ENCODE measurements around the gene APOBEC3A.

Gene APOBEC3A

DNA sequence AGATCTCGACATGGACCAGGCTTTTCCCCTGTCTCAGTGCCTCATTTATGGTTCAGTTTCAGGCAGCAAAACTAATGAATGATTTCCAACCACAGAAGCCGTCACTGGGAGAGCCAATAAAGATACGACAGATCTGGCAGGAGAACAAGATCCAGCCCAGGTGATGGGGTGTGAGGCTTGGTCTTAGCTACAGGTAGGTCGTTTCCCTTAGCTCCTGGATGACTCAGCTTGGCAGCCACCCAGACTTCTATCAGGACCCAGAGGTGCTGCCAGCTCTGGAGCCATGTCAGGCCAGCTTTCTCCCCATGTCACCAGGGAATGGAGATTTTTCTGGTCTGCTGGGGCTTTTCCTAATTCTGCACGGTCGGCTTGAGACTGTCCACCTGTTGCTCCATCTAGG is 36.3 kb upstream of the APOBEC3A start:
- H4K8ac ChIP-seq (ENCODE audit: low read depth, low read length), result no peak overlapping the region
- no peak overlapping the region for H3K27ac ChIP-seq (ENCODE audit: low read depth, low read length)
- no peaks in the 10 kb centered on the region for H3K79me2 ChIP-seq (ENCODE audit: control insufficient read depth, insufficient read depth, low read length, poor library complexity)
- no peak overlapping the region for H3K4me3 ChIP-seq (ENCODE audit: low read depth, low read length)
- no peak overlapping the region for H2BK120ac ChIP-seq (ENCODE audit: insufficient read depth, low read length, poor library complexity)
- no peak overlapping the region for H3K14ac ChIP-seq (ENCODE audit: low read length)
- H2BK12ac ChIP-seq (ENCODE audit: low read length), result no peak overlapping the region
- no peak overlapping the region for H4K91ac ChIP-seq (ENCODE audit: low read depth, low read length)
- H3K4me2 ChIP-seq (ENCODE audit: low read length), result no peak overlapping the region
- H3K4me1 ChIP-seq (ENCODE audit: control insufficient read depth in 1 of 2, insufficient read depth in 2 of 2, low read length in 2 of 2), result no peaks in the 10 kb centered on the region
- H3K9me3 ChIP-seq (ENCODE audit: insufficient read depth, low read depth, low read length), result peaks cover 2% of the 10 kb centered on the region
- no peaks in the 10 kb centered on the region for H3K36me3 ChIP-seq (ENCODE audit: control insufficient read depth in 1 of 2, insufficient read depth in 2 of 2, low read length in 2 of 2)
- no peaks in the 10 kb centered on the region for H3K27me3 ChIP-seq (ENCODE audit: insufficient read depth, low read length)
- H4K12ac ChIP-seq (ENCODE audit: low read depth, low read length), result no peak overlapping the region
- no peak overlapping the region for H3K4ac ChIP-seq (ENCODE audit: low read depth, low read length)
- no peak overlapping the region for H3K23ac ChIP-seq (ENCODE audit: low read length)
- no peak overlapping the region for H3K18ac ChIP-seq (ENCODE audit: low read length)
- WGBS (ENCODE audit: extremely low coverage, insufficient coverage, insufficient read length), result no CpG with 5 or more reads among the region's 6 CpGs
- no peaks in the 10 kb centered on the region for H3K79me1 ChIP-seq (ENCODE audit: low read length)
- no peak overlapping the region for H2AK5ac ChIP-seq (ENCODE audit: low read length)
- DNase-seq, result no peak
- no peak overlapping the region for H2BK5ac ChIP-seq (ENCODE audit: low read depth, low read length, poor library complexity)
- H3K9ac ChIP-seq (ENCODE audit: low read length), result no peak overlapping the region
- H2AFZ ChIP-seq (ENCODE audit: insufficient read depth, low read length, poor library complexity), result no peak overlapping the region

GRCh38 chr22:38921806-38922205 is 35.6 kb upstream of the APOBEC3A start:
- no CpG with 5 or more reads among the region's 4 CpGs for WGBS (ENCODE audit: extremely low coverage, insufficient coverage, insufficient read length)
- no peak for DNase-seq

DNA sequence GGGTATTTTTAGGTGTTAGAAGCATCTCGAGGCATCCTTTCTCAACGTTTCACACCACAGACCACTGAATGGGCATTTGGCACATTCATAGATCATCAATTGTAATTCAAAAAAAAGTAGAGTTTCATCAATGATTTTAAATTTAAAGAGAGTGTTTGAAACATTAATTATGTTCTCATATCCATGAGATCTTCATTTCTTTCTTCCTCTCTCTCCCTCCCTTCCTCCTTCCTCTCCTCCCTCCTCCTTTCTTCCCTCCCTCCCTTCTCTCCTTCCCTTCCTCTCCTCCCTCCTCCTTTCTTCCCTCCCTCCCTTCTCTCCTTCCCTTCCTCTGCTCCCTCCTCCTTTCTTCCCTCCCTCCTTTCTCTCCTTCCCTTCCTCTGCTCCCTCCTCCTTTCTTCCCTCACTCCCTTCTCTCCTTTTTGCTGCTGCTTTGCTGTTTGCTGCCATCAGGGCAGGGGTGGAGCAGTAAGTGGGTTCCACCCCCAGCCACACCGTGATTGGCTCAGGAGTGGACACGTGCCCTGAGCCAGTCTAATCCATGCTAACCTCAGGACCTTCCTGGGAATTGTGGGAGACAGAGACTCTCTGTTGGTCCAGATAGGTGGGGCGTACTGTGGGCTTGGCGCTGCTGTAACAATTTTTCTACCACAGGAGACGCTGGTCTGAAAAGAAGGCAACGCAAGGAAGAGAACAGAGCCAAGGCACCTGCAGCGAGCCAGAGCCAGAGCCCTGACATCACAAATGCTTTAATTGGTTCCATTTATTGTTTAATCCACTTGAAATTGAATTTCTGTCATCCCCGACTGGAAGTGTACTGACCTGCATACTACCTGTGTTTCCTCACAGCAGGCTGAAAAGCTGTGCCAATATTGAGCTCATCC is 33.7 kb upstream of the APOBEC3A start:
- H2AFZ ChIP-seq (ENCODE audit: insufficient read depth, low read length, poor library complexity), result no peak overlapping the region
- H3K27ac ChIP-seq (ENCODE audit: low read depth, low read length), result no peak overlapping the region
- H3K36me3 ChIP-seq (ENCODE audit: control insufficient read depth in 1 of 2, insufficient read depth in 2 of 2, low read length in 2 of 2), result no peaks in the 10 kb centered on the region
- H3K79me1 ChIP-seq (ENCODE audit: low read length), result no peaks in the 10 kb centered on the region
- H2BK12ac ChIP-seq (ENCODE audit: low read length), result no peak overlapping the region
- peaks cover 2% of the 10 kb centered on the region for H3K9me3 ChIP-seq (ENCODE audit: insufficient read depth, low read depth, low read length)
- H2BK120ac ChIP-seq (ENCODE audit: insufficient read depth, low read length, poor library complexity), result no peak overlapping the region
- H3K4me3 ChIP-seq (ENCODE audit: low read depth, low read length), result no peak overlapping the region
- H4K8ac ChIP-seq (ENCODE audit: low read depth, low read length), result no peak overlapping the region
- H3K9ac ChIP-seq (ENCODE audit: low read length), result no peak overlapping the region
- WGBS (ENCODE audit: extremely low coverage, insufficient coverage, insufficient read length), result no CpG with 5 or more reads among the region's 10 CpGs
- H2AK5ac ChIP-seq (ENCODE audit: low read length), result no peak overlapping the region
- H2BK5ac ChIP-seq (ENCODE audit: low read depth, low read length, poor library complexity), result no peak overlapping the region
- H3K14ac ChIP-seq (ENCODE audit: low read length), result no peak overlapping the region
- H4K12ac ChIP-seq (ENCODE audit: low read depth, low read length), result no peak overlapping the region
- H3K27me3 ChIP-seq (ENCODE audit: insufficient read depth, low read length), result no peaks in the 10 kb centered on the region
- H3K79me2 ChIP-seq (ENCODE audit: control insufficient read depth, insufficient read depth, low read length, poor library complexity), result no peaks in the 10 kb centered on the region
- no peak overlapping the region for H3K4ac ChIP-seq (ENCODE audit: low read depth, low read length)
- no peaks in the 10 kb centered on the region for H3K4me1 ChIP-seq (ENCODE audit: control insufficient read depth in 1 of 2, insufficient read depth in 2 of 2, low read length in 2 of 2)
- no peak overlapping the region for H3K18ac ChIP-seq (ENCODE audit: low read length)
- H4K91ac ChIP-seq (ENCODE audit: low read depth, low read length), result no peak overlapping the region
- no peak overlapping the region for H3K4me2 ChIP-seq (ENCODE audit: low read length)
- DNase-seq, result no peak
- no peak overlapping the region for H3K23ac ChIP-seq (ENCODE audit: low read length)

More at GRCh38 chr22:38921806-38922205, 35.6 kb upstream of the APOBEC3A start:
- H2BK5ac ChIP-seq (ENCODE audit: low read depth, low read length, poor library complexity), result no peak overlapping the region
- H3K9ac ChIP-seq (ENCODE audit: low read length), result no peak overlapping the region
- no peaks in the 10 kb centered on the region for H3K79me1 ChIP-seq (ENCODE audit: low read length)
- no peaks in the 10 kb centered on the region for H3K27me3 ChIP-seq (ENCODE audit: insufficient read depth, low read length)
- no peak overlapping the region for H3K4me2 ChIP-seq (ENCODE audit: low read length)
- H2AK5ac ChIP-seq (ENCODE audit: low read length), result no peak overlapping the region
- H3K4ac ChIP-seq (ENCODE audit: low read depth, low read length), result no peak overlapping the region
- H3K4me1 ChIP-seq (ENCODE audit: control insufficient read depth in 1 of 2, insufficient read depth in 2 of 2, low read length in 2 of 2), result no peaks in the 10 kb centered on the region
- H3K36me3 ChIP-seq (ENCODE audit: control insufficient read depth in 1 of 2, insufficient read depth in 2 of 2, low read length in 2 of 2), result no peaks in the 10 kb centered on the region
- H3K23ac ChIP-seq (ENCODE audit: low read length), result no peak overlapping the region
- no peak overlapping the region for H3K27ac ChIP-seq (ENCODE audit: low read depth, low read length)
- H3K79me2 ChIP-seq (ENCODE audit: control insufficient read depth, insufficient read depth, low read length, poor library complexity), result no peaks in the 10 kb centered on the region
- no peak overlapping the region for H2AFZ ChIP-seq (ENCODE audit: insufficient read depth, low read length, poor library complexity)
- peaks cover 2% of the 10 kb centered on the region for H3K9me3 ChIP-seq (ENCODE audit: insufficient read depth, low read depth, low read length)
- no peak overlapping the region for H2BK120ac ChIP-seq (ENCODE audit: insufficient read depth, low read length, poor library complexity)
- no peak overlapping the region for H2BK12ac ChIP-seq (ENCODE audit: low read length)
- H3K4me3 ChIP-seq (ENCODE audit: low read depth, low read length), result no peak overlapping the region
- H4K8ac ChIP-seq (ENCODE audit: low read depth, low read length), result no peak overlapping the region
- H3K14ac ChIP-seq (ENCODE audit: low read length), result no peak overlapping the region
- H4K12ac ChIP-seq (ENCODE audit: low read depth, low read length), result no peak overlapping the region
- H3K18ac ChIP-seq (ENCODE audit: low read length), result no peak overlapping the region
- no peak overlapping the region for H4K91ac ChIP-seq (ENCODE audit: low read depth, low read length)

DNA sequence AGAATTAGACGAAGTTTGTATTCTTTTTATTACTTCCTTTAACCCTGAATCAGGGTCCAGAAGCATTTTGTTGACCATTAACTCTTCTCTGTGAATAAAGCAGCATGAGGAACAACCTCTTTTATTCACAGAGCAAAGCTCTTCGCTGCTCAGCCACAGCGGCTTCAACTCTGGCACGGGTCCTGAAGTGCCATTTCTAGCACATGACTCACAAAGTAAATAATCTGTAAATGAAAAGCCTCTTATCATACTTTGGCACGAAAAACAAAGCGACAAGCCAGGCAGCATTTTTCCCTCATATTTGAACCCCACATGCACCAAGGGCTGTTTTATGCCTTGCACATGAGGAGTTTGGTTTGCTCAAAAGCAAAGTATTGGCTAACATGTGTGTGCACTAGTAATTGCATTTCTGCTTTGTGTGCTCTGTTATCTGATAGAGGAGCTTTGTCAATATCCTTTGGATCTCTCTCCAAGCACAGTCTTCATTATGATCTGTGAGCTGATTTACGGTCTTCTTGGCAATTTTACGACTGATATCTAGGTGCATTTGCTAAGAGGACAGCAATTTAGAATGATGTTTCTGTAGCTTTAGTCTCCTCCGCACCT is 33.0 kb upstream of the APOBEC3A start:
- no peaks in the 10 kb centered on the region for H3K36me3 ChIP-seq (ENCODE audit: control insufficient read depth in 1 of 2, insufficient read depth in 2 of 2, low read length in 2 of 2)
- H2BK5ac ChIP-seq (ENCODE audit: low read depth, low read length, poor library complexity), result no peak overlapping the region
- no peak overlapping the region for H3K27ac ChIP-seq (ENCODE audit: low read depth, low read length)
- no peak overlapping the region for H3K4me3 ChIP-seq (ENCODE audit: low read depth, low read length)
- no CpG with 5 or more reads among the region's 9 CpGs for WGBS (ENCODE audit: extremely low coverage, insufficient coverage, insufficient read length)
- no peak overlapping the region for H3K23ac ChIP-seq (ENCODE audit: low read length)
- H4K12ac ChIP-seq (ENCODE audit: low read depth, low read length), result no peak overlapping the region
- H3K9ac ChIP-seq (ENCODE audit: low read length), result no peak overlapping the region
- no peak overlapping the region for H2BK120ac ChIP-seq (ENCODE audit: insufficient read depth, low read length, poor library complexity)
- no peak overlapping the region for H3K18ac ChIP-seq (ENCODE audit: low read length)
- H4K91ac ChIP-seq (ENCODE audit: low read depth, low read length), result no peak overlapping the region
- H3K4ac ChIP-seq (ENCODE audit: low read depth, low read length), result no peak overlapping the region
- H3K79me1 ChIP-seq (ENCODE audit: low read length), result no peaks in the 10 kb centered on the region
- no peaks in the 10 kb centered on the region for H3K27me3 ChIP-seq (ENCODE audit: insufficient read depth, low read length)
- H3K4me1 ChIP-seq (ENCODE audit: control insufficient read depth in 1 of 2, insufficient read depth in 2 of 2, low read length in 2 of 2), result no peaks in the 10 kb centered on the region
- no peak overlapping the region for H3K14ac ChIP-seq (ENCODE audit: low read length)
- H4K8ac ChIP-seq (ENCODE audit: low read depth, low read length), result no peak overlapping the region
- DNase-seq, result peak; percentile 57 to 65
- H3K9me3 ChIP-seq (ENCODE audit: insufficient read depth, low read depth, low read length), result peaks cover 2% of the 10 kb centered on the region
- no peak overlapping the region for H3K4me2 ChIP-seq (ENCODE audit: low read length)
- no peak overlapping the region for H2AK5ac ChIP-seq (ENCODE audit: low read length)
- no peaks in the 10 kb centered on the region for H3K79me2 ChIP-seq (ENCODE audit: control insufficient read depth, insufficient read depth, low read length, poor library complexity)
- H2BK12ac ChIP-seq (ENCODE audit: low read length), result no peak overlapping the region
- H2AFZ ChIP-seq (ENCODE audit: insufficient read depth, low read length, poor library complexity), result no peak overlapping the region

All from trophoblast cell (in vitro differentiated cells and primary cell).